ENCODE data around the gene GFOD1. TPM values are rescaled to one million over a fixed set of nuclear protein-coding genes. Genes with fewer than 3 reads are reported as not detected.

Gene GFOD1
- total and polyA plus RNA-seq, 2 of the 4 experiments (the other 2 are of a cell fraction), result 1.8 to 3.4 TPM

DNA sequence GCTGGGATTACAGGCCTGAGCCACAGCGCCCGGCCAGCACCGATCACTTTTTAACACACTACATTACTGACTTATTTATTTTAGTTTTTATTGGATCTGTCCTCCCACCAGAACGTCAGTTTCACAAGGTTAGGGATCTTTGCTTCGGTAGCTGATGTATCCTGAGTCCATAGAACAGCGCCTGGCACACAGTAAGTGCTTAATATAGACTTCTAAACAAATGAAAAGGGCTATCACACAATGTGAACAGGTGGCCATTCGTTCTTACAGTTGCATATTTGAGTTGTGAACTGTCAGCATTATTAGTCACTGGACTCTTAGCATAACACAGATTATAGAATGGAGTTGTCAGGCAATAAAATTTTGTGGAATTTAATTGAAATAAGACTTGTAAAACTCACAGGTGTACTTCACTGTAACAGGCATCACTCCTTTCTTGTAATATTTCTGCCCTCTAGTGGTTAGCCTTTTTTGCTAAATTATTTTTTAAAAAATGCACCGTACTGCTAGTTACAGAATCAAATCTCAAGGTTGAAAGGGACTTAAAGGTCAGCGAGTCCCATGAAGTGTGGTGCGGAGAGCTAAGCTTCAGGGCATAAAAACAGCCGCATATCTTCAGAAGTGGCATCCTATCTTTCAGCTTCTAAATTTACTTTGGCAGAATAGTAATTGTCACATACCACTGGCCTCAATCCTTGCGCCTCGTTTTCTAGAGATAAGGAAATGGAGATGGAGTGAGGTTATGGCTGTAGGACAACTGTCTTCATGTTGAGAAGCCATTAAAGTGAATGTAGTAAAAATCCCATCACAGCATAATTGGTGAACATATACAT is 155.7 kb downstream of the GFOD1 start:
- DNase-seq (peak; percentile 29), ATAC-seq (ENCODE audit: low read depth) (no peak)
- Histone ChIP-seq H3K56ac (ENCODE audit: extremely low read depth, insufficient read depth, low read length) (no peak overlapping the region), H3K79me1 (ENCODE audit: low read depth in 1 of 2, low read length in 2 of 2) (peaks cover 4 to 15% of the 10 kb centered on the region in 2 experiments; a peak in 3 of 4 replicates), H3K18ac (ENCODE audit: low read depth, low read length) (no peak overlapping the region), H3K4ac (ENCODE audit: low read depth, low read length) (no peak overlapping the region), H4K20me1 (ENCODE audit: insufficient read depth, low read length) (no peaks in the 10 kb centered on the region), H2BK15ac (ENCODE audit: low read depth, low read length) (no peak overlapping the region), H4K91ac (ENCODE audit: insufficient read depth, low read depth, low read length) (no peak overlapping the region), H3K9me1 (ENCODE audit: insufficient read depth, low read length) (no peaks in the 10 kb centered on the region; the same call in 1 of the 2 replicates), H4K5ac (ENCODE audit: low read depth, low read length) (no peak overlapping the region), H3K4me2 (ENCODE audit: low read depth, low read length) (no peak overlapping the region), H3K14ac (replicated peaks; ENCODE audit: low read depth, low read length) (no peak overlapping the region), H3K4me3 (ENCODE audit: insufficient read depth, low read depth, low read length) (no peak overlapping the region), H2AK5ac (ENCODE audit: low read depth, low read length) (no peak overlapping the region), H3K27ac (ENCODE audit: insufficient read depth, low read length) (no peak overlapping the region), H3K36me3 (ENCODE audit: control insufficient read depth, insufficient read depth, low read length) (no peaks in the 10 kb centered on the region), H3K4me1 (ENCODE audit: control insufficient read depth, insufficient read depth, low read length) (no peaks in the 10 kb centered on the region; the same call in none of the 2 replicates), H2AFZ (replicated peaks; ENCODE audit: low read length, poor library complexity) (no peak overlapping the region), H3K9me3 (ENCODE audit: control insufficient read depth, insufficient read depth, low read length) (no peaks in the 10 kb centered on the region), H4K8ac (ENCODE audit: low read depth in 2 of 2, low read length in 2 of 2) (no peak overlapping the region), H2BK20ac (ENCODE audit: low read depth, low read length) (no peak overlapping the region), H3K27me3 (ENCODE audit: control insufficient read depth, insufficient read depth, low read length) (no peaks in the 10 kb centered on the region), H3K23ac (ENCODE audit: low read depth, low read length) (no peak overlapping the region), H2BK5ac (ENCODE audit: low read depth, low read length, poor library complexity, severe bottlenecking) (no peak overlapping the region), H3K9ac (ENCODE audit: low read depth, low read length) (no peak overlapping the region), H2BK120ac (ENCODE audit: low read depth, low read length) (no peak overlapping the region), H2AK9ac (replicated peaks; ENCODE audit: low read depth, low read length, poor library complexity) (no peak overlapping the region)
- no TSS peak for BruUV-seq (replicated peaks)
- no CpG with 5 or more reads among the region's 13 CpGs for WGBS, 2 experiments (ENCODE audit: extremely low coverage in 2 of 2, insufficient read length in 1 of 2)
- POLR2A ChIA-PET (ENCODE audit: unreplicated experiment), result no interaction called here
- in situ Hi-C loops (cut with MboI; ENCODE audit: low sequenced_read_pairs) (no loop called here), intact Hi-C loops (cut with micrococcal nuclease) (loop anchor here (1.0 to 10.0 kb wide), 2 partner anchors 136 to 697 kb away; no protein-coding TSS in a partner anchor), dilution Hi-C loops (cut with HindIII; ENCODE audit: low sequenced_read_pairs, unreplicated experiment) (no loop called here)
- CTCF ChIA-PET, result interaction anchor here (0.6 to 2.0 kb wide), 7 partner anchors 9 to 206 kb away, joined by 3 to 7 read pairs (median 4); no protein-coding TSS in a partner anchor
- no peak for TF ChIP-seq POLR2A (IDR thresholded peaks at IDR 0.05; ENCODE audit: low read depth, low read length)
- TF ChIP-seq RAD21 (IDR thresholded peaks at IDR 0.05; ENCODE audit: low read length), result peak; percentile 59
- TF ChIP-seq CHD1 (IDR thresholded peaks at IDR 0.05; ENCODE audit: low read depth, low read length), result no peak
- no peak for TF ChIP-seq NFE2L2 (IDR thresholded peaks at IDR 0.05; ENCODE audit: low read depth, low read length)
- no peak for TF ChIP-seq FOS (IDR thresholded peaks at IDR 0.05; ENCODE audit: low read depth, low read length)
- TF ChIP-seq SMC3 (IDR thresholded peaks at IDR 0.05; ENCODE audit: low read depth, low read length), result peak; percentile 52; the same call in 1 of the 2 replicates
- TF ChIP-seq MXI1 (IDR thresholded peaks at IDR 0.05; ENCODE audit: borderline replicate concordance, low read depth, low read length), result no peak
- TF ChIP-seq RCOR1 (IDR thresholded peaks at IDR 0.05; ENCODE audit: insufficient replicate concordance, low read length), result no peak
- TF ChIP-seq, protein P1, sequence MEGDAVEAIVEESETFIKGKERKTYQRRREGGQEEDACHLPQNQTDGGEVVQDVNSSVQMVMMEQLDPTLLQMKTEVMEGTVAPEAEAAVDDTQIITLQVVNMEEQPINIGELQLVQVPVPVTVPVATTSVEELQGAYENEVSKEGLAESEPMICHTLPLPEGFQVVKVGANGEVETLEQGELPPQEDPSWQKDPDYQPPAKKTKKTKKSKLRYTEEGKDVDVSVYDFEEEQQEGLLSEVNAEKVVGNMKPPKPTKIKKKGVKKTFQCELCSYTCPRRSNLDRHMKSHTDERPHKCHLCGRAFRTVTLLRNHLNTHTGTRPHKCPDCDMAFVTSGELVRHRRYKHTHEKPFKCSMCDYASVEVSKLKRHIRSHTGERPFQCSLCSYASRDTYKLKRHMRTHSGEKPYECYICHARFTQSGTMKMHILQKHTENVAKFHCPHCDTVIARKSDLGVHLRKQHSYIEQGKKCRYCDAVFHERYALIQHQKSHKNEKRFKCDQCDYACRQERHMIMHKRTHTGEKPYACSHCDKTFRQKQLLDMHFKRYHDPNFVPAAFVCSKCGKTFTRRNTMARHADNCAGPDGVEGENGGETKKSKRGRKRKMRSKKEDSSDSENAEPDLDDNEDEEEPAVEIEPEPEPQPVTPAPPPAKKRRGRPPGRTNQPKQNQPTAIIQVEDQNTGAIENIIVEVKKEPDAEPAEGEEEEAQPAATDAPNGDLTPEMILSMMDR (conservative IDR thresholded peaks at IDR 0.05; ENCODE audit: low read depth, low read length), result peak; percentile 65
- no peak for TF ChIP-seq MAFK (IDR thresholded peaks at IDR 0.05; ENCODE audit: low read depth, low read length)
